Prostate gland (tissue), 2 donors: ENCODE results near the gene TRAPPC4. TPM values are rescaled to one million over a fixed set of nuclear protein-coding genes. Genes with fewer than 3 reads are reported as not detected.
"Not testable (repeated sequence)": the region's sequence is repeated elsewhere in the genome, so short reads cannot be mapped to it uniquely, and the experiment has no call there.

Experiments used
- DNase-seq: peaks from one replicate; pipeline ENCODE4 v3.0.0-alpha.2; 2019; ENCODE audit warnings: low spot score
- H3K27ac ChIP-seq, 2 donors: fragments of 200-600 bp; sonication (generic); 2 replicates each; pipeline ENCODE4 v1.5.1; 2017 to 2019
- H3K27me3 ChIP-seq: fragments of 200-600 bp; sonication (generic); replicated peaks from 2 replicates; pipeline ENCODE4 v1.5.1; 2019; ENCODE audit not compliant: insufficient read depth
- H3K36me3 ChIP-seq, 2 donors: fragments of 200-600 bp; sonication (generic); 1 replicate in 1 of 2; 2 replicates in 1 of 2; pipeline versions ENCODE4 v1.5.1 to v1.8.1; 2017 to 2019
- H3K4me1 ChIP-seq: fragments of 200-600 bp; sonication (generic); replicated peaks from 2 replicates; pipeline ENCODE4 v1.5.1; 2019
- H3K4me3 ChIP-seq, 2 donors: fragments of 200-600 bp; sonication (generic); 2 replicates each; pipeline ENCODE4 v1.5.1; 2017 to 2019
- H3K9me3 ChIP-seq: fragments of 200-600 bp; sonication (generic); 2 replicates; pipeline ENCODE4 v1.5.1; 2017
- POLR2A ChIP-seq: fragments of 450-650 bp; IDR thresholded peaks from one replicate; pipeline ENCODE4 v1.6.1; 2016; ENCODE audit warnings: antibody characterized with exemption, mild to moderate bottlenecking
- POLR2AphosphoS5 ChIP-seq: sonication (generic); formaldehyde crosslinking; IDR thresholded peaks from one replicate; pipeline ENCODE4 v1.6.1; 2017; ENCODE audit warnings: antibody characterized with exemption
- WGBS: methylation state at CpG from one replicate; pipeline ENCODE4 v1.1.5; 2018; 5-methylcytosine and 5-hydroxymethylcytosine counted together
- intact Hi-C: fragments of 100-400 bp; cut with DNase I; formaldehyde crosslinking; loops from one replicate; pipeline ENCODE4 v1.14.2; 2022
- total RNA-seq, 2 donors: library from RNA; depleted of rRNA; stranded (reverse); fragments of >200 nt; gene quantifications; one replicate each; pipeline ENCODE4 v1.1.0, GENCODE V29; 2016
- TF ChIP-seq, protein P1 (sequence below), 4 experiments: fragments of 200-600 bp in 2 of 4; fragments of 450-650 bp in 2 of 4; sonication (generic) in 2 of 4; IDR thresholded peaks; 1 replicate in 3 of 4; 2 replicates in 1 of 4; pipeline ENCODE4 v1.5.1; 2016 to 2019; ENCODE audit warnings: antibody characterized with exemption in 4 of 4, mild to moderate bottlenecking in 2 of 4, moderate library complexity in 2 of 4

TRAPPC4 gene
- total RNA-seq, 2 donors from 2014 or later: 79.8 to 83.5 TPM

DNA sequence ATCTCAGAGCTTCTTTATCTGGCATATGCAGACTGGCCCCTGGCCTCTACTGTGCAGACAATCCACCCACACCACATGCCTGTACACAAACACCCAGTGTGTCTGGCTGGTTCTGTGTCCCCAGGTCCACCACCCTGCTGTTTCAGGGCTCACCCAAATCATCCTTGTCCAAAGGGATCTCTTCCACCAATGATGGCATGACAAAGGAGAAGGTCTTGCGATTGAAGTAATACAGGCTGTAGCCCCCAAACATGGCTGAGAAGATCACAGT is 10.4 kb downstream of the TRAPPC4 start:
- intact Hi-C loops: no loop called here
- peak overlapping the region; percentile 91 to 93 for H3K27ac ChIP-seq
- no peaks in the 10 kb centered on the region for H3K27me3 ChIP-seq
- H3K4me1 ChIP-seq: peaks cover 17% of the 10 kb centered on the region
- no peak for DNase-seq
- no peaks in the 10 kb centered on the region for H3K9me3 ChIP-seq
- no peak for TF ChIP-seq POLR2A
- TF ChIP-seq, protein P1, sequence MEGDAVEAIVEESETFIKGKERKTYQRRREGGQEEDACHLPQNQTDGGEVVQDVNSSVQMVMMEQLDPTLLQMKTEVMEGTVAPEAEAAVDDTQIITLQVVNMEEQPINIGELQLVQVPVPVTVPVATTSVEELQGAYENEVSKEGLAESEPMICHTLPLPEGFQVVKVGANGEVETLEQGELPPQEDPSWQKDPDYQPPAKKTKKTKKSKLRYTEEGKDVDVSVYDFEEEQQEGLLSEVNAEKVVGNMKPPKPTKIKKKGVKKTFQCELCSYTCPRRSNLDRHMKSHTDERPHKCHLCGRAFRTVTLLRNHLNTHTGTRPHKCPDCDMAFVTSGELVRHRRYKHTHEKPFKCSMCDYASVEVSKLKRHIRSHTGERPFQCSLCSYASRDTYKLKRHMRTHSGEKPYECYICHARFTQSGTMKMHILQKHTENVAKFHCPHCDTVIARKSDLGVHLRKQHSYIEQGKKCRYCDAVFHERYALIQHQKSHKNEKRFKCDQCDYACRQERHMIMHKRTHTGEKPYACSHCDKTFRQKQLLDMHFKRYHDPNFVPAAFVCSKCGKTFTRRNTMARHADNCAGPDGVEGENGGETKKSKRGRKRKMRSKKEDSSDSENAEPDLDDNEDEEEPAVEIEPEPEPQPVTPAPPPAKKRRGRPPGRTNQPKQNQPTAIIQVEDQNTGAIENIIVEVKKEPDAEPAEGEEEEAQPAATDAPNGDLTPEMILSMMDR (IDR thresholded peaks at IDR 0.05): no peak
- no peak for TF ChIP-seq POLR2AphosphoS5
- H3K4me3 ChIP-seq: peak overlapping the region in 1 of 2 donors; percentile 75
- H3K36me3 ChIP-seq: no peaks in the 10 kb centered on the region
- WGBS: 80% methylated on average over 1 of the region's 1 CpG

- Histone ChIP-seq H3K27me3 (no peaks in the 10 kb centered on the region), H3K4me1 (peaks cover 17% of the 10 kb centered on the region), H3K9me3 (no peaks in the 10 kb centered on the region), H3K36me3 (no peaks in the 10 kb centered on the region), H3K4me3 (peak overlapping the region; percentile 68 to 75), H3K27ac (peak overlapping the region; percentile 91 to 93)
- WGBS: 45% methylated on average over 10 of the region's 10 CpGs
- TF ChIP-seq POLR2A (no peak), POLR2AphosphoS5 (peak; percentile 75)
- TF ChIP-seq, protein P1 (IDR thresholded peaks at IDR 0.05): peak in 1 of 4 experiments; percentile 4
- intact Hi-C loops: no loop called here
- peak; percentile 48 for DNase-seq
Measured at GRCh38 chr11:119029340-119030028, 10.9 kb downstream of the TRAPPC4 start.

GRCh38 chr11:119030029-119030328 is 11.4 kb downstream of the TRAPPC4 start:
- Histone ChIP-seq H3K27me3 (no peaks in the 10 kb centered on the region), H3K36me3 (no peaks in the 10 kb centered on the region), H3K4me3 (peak overlapping the region; percentile 68 to 75), H3K27ac (peak overlapping the region; percentile 91 to 93), H3K4me1 (peaks cover 17% of the 10 kb centered on the region), H3K9me3 (no peaks in the 10 kb centered on the region)
- TF ChIP-seq POLR2AphosphoS5 (no peak), POLR2A (no peak)
- TF ChIP-seq, protein P1 (IDR thresholded peaks at IDR 0.05): no peak
- intact Hi-C loops: no loop called here
- WGBS: 3% methylated on average over 13 of the region's 13 CpGs
- DNase-seq: no peak

DNA sequence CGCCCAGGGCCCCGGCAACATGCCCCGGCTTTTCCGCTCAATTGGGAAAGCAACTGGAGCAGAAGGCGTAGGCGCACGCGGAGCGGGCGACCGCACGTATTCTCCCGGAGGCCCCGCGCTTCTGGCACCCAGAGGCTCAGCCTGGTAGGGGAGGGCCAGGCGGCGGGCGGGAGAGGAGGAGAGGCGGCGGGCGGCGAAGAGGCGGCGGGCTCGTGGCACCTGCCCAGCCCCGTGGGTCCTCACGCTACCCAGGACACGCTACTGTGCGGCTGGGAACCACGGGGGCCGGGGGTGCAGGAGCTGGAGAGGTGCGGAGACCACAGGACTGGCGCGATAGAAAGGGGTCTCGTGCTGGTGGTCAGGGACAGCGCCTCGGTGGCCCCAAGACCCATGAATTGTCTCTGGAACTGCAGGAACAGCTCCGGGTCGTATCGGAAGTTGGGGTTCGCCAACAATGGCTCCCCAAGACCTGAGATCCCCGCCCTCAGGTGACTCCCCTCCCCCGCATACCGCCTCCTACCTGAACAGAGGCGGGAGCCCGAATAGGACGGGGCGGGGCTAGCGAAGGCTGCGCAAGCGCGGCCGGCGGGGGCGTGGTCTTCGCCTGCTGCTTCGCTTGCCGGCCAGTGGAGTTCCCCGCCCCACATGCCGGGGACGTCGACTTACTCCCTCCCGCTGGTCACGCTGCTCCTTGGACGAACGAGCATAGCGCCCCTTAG is 11.9 kb downstream of the TRAPPC4 start, which contains the start of gene SLC37A4:
SLC37A4 (minus strand) TSS at position 549 of the 719 bp plus-strand sequence.
- Histone ChIP-seq H3K4me3 (peak within 1 kb of the TSS; percentile 68 to 75), H3K27ac (peak within 1 kb of the TSS; percentile 91 to 93), H3K4me1 (peaks cover 17% of the 10 kb centered on the region), H3K27me3 (no peaks in the 10 kb centered on the region), H3K9me3 (no peaks in the 10 kb centered on the region), H3K36me3 (no peaks in the 10 kb centered on the region)
- intact Hi-C loops: no loop called here
- TF ChIP-seq POLR2A: peak; percentile 77
- TF ChIP-seq, protein P1 (IDR thresholded peaks at IDR 0.05): peak; percentile 39 to 97 (median 91)
- TF ChIP-seq POLR2AphosphoS5: peak; percentile 98
- peak; percentile 98 for DNase-seq
- WGBS: under 1% methylated on average over 64 of the region's 67 CpGs

GRCh38 chr11:119031912-119032280 is 13.3 kb downstream of the TRAPPC4 start:
- Histone ChIP-seq H3K36me3 (no peaks in the 10 kb centered on the region), H3K4me1 (peaks cover 17% of the 10 kb centered on the region), H3K9me3 (no peaks in the 10 kb centered on the region), H3K4me3 (no peak overlapping the region), H3K27me3 (no peaks in the 10 kb centered on the region), H3K27ac (no peak overlapping the region)
- intact Hi-C loops: no loop called here
- DNase-seq: no peak
- 83% methylated on average over 9 of the region's 9 CpGs for WGBS
- TF ChIP-seq POLR2A (no peak), POLR2AphosphoS5 (no peak)
- TF ChIP-seq, protein P1 (IDR thresholded peaks at IDR 0.05): no peak

GRCh38 chr11:119033421-119033820 is 14.9 kb downstream of the TRAPPC4 start:
- DNase-seq, intact Hi-C loops, H3K9me3 ChIP-seq, H3K27me3 ChIP-seq, H3K36me3 ChIP-seq, H3K4me3 ChIP-seq, H3K27ac ChIP-seq: not testable (repeated sequence)
- 80% methylated on average over 10 of the region's 10 CpGs for WGBS
- H3K4me1 ChIP-seq: peaks cover 12% of the 10 kb centered on the region
